Stimulated activated CD4-positive, alpha-beta T cell treated with anti-CD3 and anti-CD28 coated beads, TNF-alpha, amount 100 ng/mL, for 24 hours (primary cell): ENCODE results near the gene ZBED4.

ENCODE experiments used
- DNase-seq, 3 experiments: peaks; one replicate each; pipeline ENCODE4 v3.0.0-alpha.2; 2020; ENCODE audit warnings: low read depth in 3 of 3

ZBED4 gene

GRCh38 chr22:49903322-49904039 is 49.8 kb downstream of the ZBED4 start:
- DNase-seq = no peak

- DNase-seq = no peak
Observed at GRCh38 chr22:49904040-49904369, 50.4 kb downstream of the ZBED4 start.

- DNase-seq = no peak
Observed at GRCh38 chr22:49905465-49905864, 51.8 kb downstream of the ZBED4 start.

GRCh38 chr22:49906071-49906798 is 52.6 kb downstream of the ZBED4 start:
- no peak for DNase-seq

GRCh38 chr22:49906799-49907290 is 53.2 kb downstream of the ZBED4 start:
- no peak for DNase-seq

GRCh38 chr22:49907807-49908206 is 54.2 kb downstream of the ZBED4 start:
- DNase-seq = no peak

GRCh38 chr22:49909476-49910205 is 56.0 kb downstream of the ZBED4 start:
- no peak for DNase-seq

- no peak for DNase-seq
Observed at GRCh38 chr22:49910229-49911155, 56.8 kb downstream of the ZBED4 start.

GRCh38 chr22:49911881-49912625 is 58.4 kb downstream of the ZBED4 start:
- DNase-seq = no peak

- DNase-seq = no peak
Observed at GRCh38 chr22:49913026-49913425, 59.4 kb downstream of the ZBED4 start.

- no peak for DNase-seq
Observed at GRCh38 chr22:49913446-49913845, 59.8 kb downstream of the ZBED4 start.

- no peak for DNase-seq
Observed at GRCh38 chr22:49914256-49914655, 60.6 kb downstream of the ZBED4 start.

GRCh38 chr22:49915610-49916009 is 62.0 kb downstream of the ZBED4 start:
- DNase-seq = no peak

GRCh38 chr22:49916831-49917230 is 63.2 kb downstream of the ZBED4 start:
- no peak for DNase-seq

GRCh38 chr22:49917974-49918910 is 64.6 kb downstream of the ZBED4 start, which contains the start of the genes ALG12 and CRELD2:
Gene ALG12, minus strand, starts transcription at chr22:49918438. Its CDS starts 4,673 bp downstream, at chr22:49913765.
Gene CRELD2, plus strand, starts transcription at chr22:49918634. Its CDS starts 136 bp downstream, at chr22:49918770.
- peak; percentile 95 to 97 (median 96) for DNase-seq

GRCh38 chr22:49918911-49919881 is 65.6 kb downstream of the ZBED4 start:
- no peak for DNase-seq

- no peak for DNase-seq
Observed at GRCh38 chr22:49920859-49921258, 67.2 kb downstream of the ZBED4 start.
